Endodermal cell (in vitro differentiated cells): ENCODE measurements around the gene SALL3. TPM values are rescaled to one million over a fixed set of nuclear protein-coding genes. Genes with fewer than 3 reads are reported as not detected.
"Not testable (repeated sequence)": the region's sequence is repeated elsewhere in the genome, so short reads cannot be mapped to it uniquely, and the experiment has no call there.

Experiments
- DNase-seq: peaks from one replicate; pipeline ENCODE4 v3.0.0-alpha.2; 2017
- H3K27ac ChIP-seq: 2 replicates; pipeline ENCODE4 v1.5.1; 2013; ENCODE audit warnings: mild to moderate bottlenecking, low read depth, low read length, moderate library complexity
- H3K27me3 ChIP-seq: 2 replicates; pipeline ENCODE4 v1.6.1; 2013; ENCODE audit warnings: mild to moderate bottlenecking, low read length, moderate library complexity; ENCODE audit not compliant: insufficient read depth, control insufficient read depth, poor library complexity, severe bottlenecking
- H3K36me3 ChIP-seq: 2 replicates; pipeline ENCODE4 v1.7.0; 2013; ENCODE audit warnings: mild to moderate bottlenecking, low read length, moderate library complexity; ENCODE audit not compliant: control insufficient read depth, insufficient read depth
- H3K4me1 ChIP-seq: one replicate; pipeline ENCODE4 v1.7.0; 2013; ENCODE audit warnings: low read length; ENCODE audit not compliant: control insufficient read depth, insufficient read depth
- H3K4me3 ChIP-seq: 2 replicates; pipeline ENCODE4 v1.5.1; 2013; ENCODE audit warnings: mild to moderate bottlenecking, low read length, moderate library complexity
- H3K9ac ChIP-seq: 2 replicates; pipeline ENCODE4 v1.6.1; 2013; ENCODE audit warnings: mild to moderate bottlenecking, low read length, moderate library complexity; ENCODE audit not compliant: poor library complexity, severe bottlenecking; ENCODE audit errors: extremely low read depth
- H3K9me3 ChIP-seq: 2 replicates; pipeline ENCODE4 v1.6.1; 2013; ENCODE audit warnings: mild to moderate bottlenecking, low read length, moderate library complexity; ENCODE audit not compliant: control insufficient read depth
- H3K27ac Mint-ChIP-seq: 2 replicates; pipeline ENCODE4 v1.8.0; 2020; ENCODE audit warnings: mixed read lengths
- H3K27me3 Mint-ChIP-seq: 2 replicates; pipeline ENCODE4 v1.8.0; 2021; ENCODE audit warnings: mild to moderate bottlenecking, mixed read lengths; ENCODE audit not compliant: insufficient read depth
- H3K36me3 Mint-ChIP-seq: 2 replicates; pipeline ENCODE4 v1.8.0; 2020; ENCODE audit warnings: low read depth, mixed read lengths
- H3K4me1 Mint-ChIP-seq: 2 replicates; pipeline ENCODE4 v1.8.0; 2020; ENCODE audit warnings: mixed read lengths
- H3K4me3 Mint-ChIP-seq: 2 replicates; pipeline ENCODE4 v1.8.0; 2020; ENCODE audit warnings: mild to moderate bottlenecking, moderate library complexity, mixed read lengths
- H3K9me3 Mint-ChIP-seq: 2 replicates; pipeline ENCODE4 v1.8.0; 2020; ENCODE audit warnings: mild to moderate bottlenecking, mixed read lengths
- CTCF ChIP-seq: fragments of 200-600 bp; sonication (generic); conservative IDR thresholded peaks from 2 replicates; pipeline ENCODE4 v1.5.0; 2021; ENCODE audit warnings: antibody characterized with exemption, mild to moderate bottlenecking
- WGBS, 2 experiments: methylation state at CpG; one replicate each; pipeline versions ENCODE4 v1.1.5 to v1.1.7; 2013; ENCODE audit warnings: missing lambda C conversion rate in 2 of 2, mixed read lengths in 1 of 2; ENCODE audit not compliant: insufficient coverage in 1 of 2, insufficient read length in 1 of 2; 5-methylcytosine and 5-hydroxymethylcytosine counted together
- total RNA-seq, 2 donors: library from RNA; stranded (reverse); fragmentation: NEBNext Ultra II Directional in 1 of 2; extraction: Animal tissue kit (Norgen Biotek cat#: 25700) in 1 of 2; gene quantifications; 2 replicates in 1 of 2; 3 replicates in 1 of 2; pipeline ENCODE4 v1.2.1, GENCODE V29; 2021

SALL3 gene
- total RNA-seq, 2 donors from 2014 or later: 9.5 to 36.4 TPM

DNA sequence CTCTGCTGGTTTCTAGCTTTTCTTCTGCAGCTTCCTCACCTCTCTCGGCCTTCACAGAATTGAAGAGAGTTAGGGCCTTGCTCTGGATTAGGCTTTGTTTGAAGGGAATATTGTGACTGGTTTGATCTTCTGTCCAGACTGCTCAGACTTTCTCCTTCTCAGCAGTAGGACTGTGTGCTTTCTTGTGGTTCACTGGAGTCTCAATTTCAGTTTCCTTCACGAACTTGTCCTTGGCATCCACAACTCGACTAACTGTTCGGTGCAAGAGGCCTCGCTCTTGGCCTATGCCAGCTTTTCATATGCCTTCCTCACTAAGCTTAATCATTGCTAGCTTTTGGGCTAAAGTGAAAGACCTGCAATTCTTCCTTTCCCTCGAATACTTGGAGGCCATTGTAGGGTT is 18.9 kb upstream of the SALL3 start:
- peaks cover 19% of the 10 kb centered on the region for H3K9me3 ChIP-seq
- Mint-ChIP-seq H3K27me3 (peaks cover 2% of the 10 kb centered on the region), H3K9me3 (peaks cover 24% of the 10 kb centered on the region)

DNA sequence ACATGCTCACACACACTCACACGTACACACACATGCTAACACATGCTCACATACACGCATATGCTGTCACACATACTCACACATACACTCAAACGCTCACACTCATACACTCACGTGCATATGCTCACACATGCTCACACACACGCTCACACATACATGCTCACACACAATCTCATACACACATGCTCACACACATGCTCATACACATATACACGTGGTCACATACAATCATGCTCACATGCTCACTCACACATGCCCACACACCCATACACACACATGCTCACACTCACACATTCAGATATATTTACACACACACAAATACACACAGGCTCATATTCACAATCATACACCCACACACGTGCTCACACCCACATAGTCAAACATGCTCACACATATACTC is 17.5 kb upstream of the SALL3 start:
- no peaks in the 10 kb centered on the region for H3K36me3 ChIP-seq
- peaks cover 2% of the 10 kb centered on the region for H3K27me3 Mint-ChIP-seq
- DNase-seq: no peak
- H3K27me3 ChIP-seq: no peaks in the 10 kb centered on the region
- H3K9me3 Mint-ChIP-seq: peaks cover 21% of the 10 kb centered on the region
- no peaks in the 10 kb centered on the region for H3K36me3 Mint-ChIP-seq
- H3K4me1 Mint-ChIP-seq: no peaks in the 10 kb centered on the region
- no peak overlapping the region for H3K27ac Mint-ChIP-seq
- WGBS, 2 experiments: 63 to 76% methylated on average over 7 of the region's 7 CpGs
- H3K4me1 ChIP-seq: no peaks in the 10 kb centered on the region
- no peak overlapping the region for H3K4me3 Mint-ChIP-seq
- no peak overlapping the region for H3K27ac ChIP-seq
- TF ChIP-seq CTCF: no peak
- no peak overlapping the region for H3K4me3 ChIP-seq
- no peak overlapping the region for H3K9ac ChIP-seq
- H3K9me3 ChIP-seq: peaks cover 19% of the 10 kb centered on the region

More for the DNA sequence above, 18.9 kb upstream of the SALL3 start:
- no peak overlapping the region for H3K27ac ChIP-seq
- no peaks in the 10 kb centered on the region for H3K27me3 ChIP-seq
- no peak for TF ChIP-seq CTCF
- no peak overlapping the region for H3K9ac ChIP-seq
- Mint-ChIP-seq H3K4me3 (no peak overlapping the region), H3K4me1 (no peaks in the 10 kb centered on the region), H3K27ac (no peak overlapping the region), H3K36me3 (no peaks in the 10 kb centered on the region)
- no peak for DNase-seq
- no peak overlapping the region for H3K4me3 ChIP-seq
- 94 to 95% methylated on average over 5 to 6 of the region's 6 CpGs for WGBS, 2 experiments
- no peaks in the 10 kb centered on the region for H3K36me3 ChIP-seq
- no peaks in the 10 kb centered on the region for H3K4me1 ChIP-seq

- DNase-seq, H3K27me3 ChIP-seq, H3K4me3 Mint-ChIP-seq, H3K27ac Mint-ChIP-seq, H3K27me3 Mint-ChIP-seq, H3K36me3 ChIP-seq, H3K9ac ChIP-seq, H3K4me3 ChIP-seq, H3K27ac ChIP-seq, H3K36me3 Mint-ChIP-seq, H3K4me1 ChIP-seq, H3K4me1 Mint-ChIP-seq: not testable (repeated sequence)
- 90 to 93% methylated on average over 11 to 24 of the region's 24 CpGs for WGBS, 2 experiments
- peaks cover 19% of the 10 kb centered on the region for H3K9me3 Mint-ChIP-seq
- H3K9me3 ChIP-seq: peaks cover 19% of the 10 kb centered on the region
Measured at GRCh38 chr18:78964727-78965126, 14.9 kb upstream of the SALL3 start.

DNA sequence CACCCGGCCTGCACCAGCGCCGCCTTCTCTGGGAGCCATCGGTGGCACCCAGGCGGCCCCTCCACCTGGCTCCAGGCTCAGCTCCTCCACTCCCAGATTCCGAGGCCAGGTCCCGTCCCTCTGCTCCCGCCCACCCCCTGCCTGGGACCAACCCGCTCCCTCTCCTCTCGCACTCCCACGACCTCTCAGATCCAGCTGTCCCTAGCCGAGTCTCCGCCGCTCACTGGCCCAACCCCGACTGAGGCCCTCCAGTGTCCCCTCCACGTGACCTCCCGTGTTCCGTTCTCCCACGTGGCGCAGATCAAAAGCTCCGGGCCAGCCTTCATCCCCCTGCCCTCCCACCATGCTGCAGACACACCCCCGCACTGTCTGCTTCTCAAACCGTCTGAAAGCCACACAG is 14.4 kb upstream of the SALL3 start:
- Histone ChIP-seq H3K27me3 (peaks cover 2% of the 10 kb centered on the region), H3K4me3 (no peak overlapping the region), H3K9ac (no peak overlapping the region), H3K9me3 (peaks cover 19% of the 10 kb centered on the region), H3K36me3 (no peaks in the 10 kb centered on the region), H3K4me1 (no peaks in the 10 kb centered on the region), H3K27ac (no peak overlapping the region)
- Mint-ChIP-seq H3K36me3 (no peaks in the 10 kb centered on the region), H3K4me1 (no peaks in the 10 kb centered on the region), H3K9me3 (peaks cover 19% of the 10 kb centered on the region), H3K27ac (no peak overlapping the region), H3K27me3 (peaks cover 10% of the 10 kb centered on the region), H3K4me3 (no peak overlapping the region)
- no peak for DNase-seq
- TF ChIP-seq CTCF: no peak
- 92 to 95% methylated on average over 13 to 23 of the region's 23 CpGs for WGBS, 2 experiments
